ENCODE measurements around the gene CAMK4. TPM values are rescaled to one million over a fixed set of nuclear protein-coding genes. Genes with fewer than 3 reads are reported as not detected.

CAMK4 gene
- total RNA-seq, 1 experiment from 2014 or later: 23.3 TPM

DNA sequence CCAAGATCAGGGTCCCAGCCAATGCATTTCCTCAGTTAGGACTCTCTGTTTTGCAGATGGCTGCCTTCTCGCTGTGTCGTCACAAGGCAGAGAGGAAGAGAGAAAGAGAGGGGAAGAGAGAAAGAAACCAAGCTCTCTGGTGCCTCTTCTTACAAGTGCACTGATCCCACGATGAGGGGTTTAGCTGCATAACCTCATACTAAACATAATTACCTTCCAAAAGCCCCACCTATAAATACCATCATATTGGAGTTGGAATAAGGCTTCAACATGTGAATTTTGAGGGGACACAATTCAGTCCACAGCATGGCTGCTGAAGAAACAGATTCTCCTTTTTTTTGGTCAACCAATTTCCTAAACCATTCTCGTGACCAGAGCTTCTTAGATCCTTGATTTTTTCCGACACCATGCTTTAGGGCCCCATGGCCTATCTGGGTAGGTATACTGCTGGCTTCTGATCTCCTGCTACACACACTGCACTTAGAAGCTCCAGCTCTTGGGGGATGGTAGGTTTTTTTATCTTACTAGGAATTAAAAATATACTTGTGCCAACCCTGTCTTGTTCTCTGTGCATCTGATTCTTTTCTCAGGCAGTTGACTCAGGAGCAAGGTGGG, 5.1 kb downstream of the CAMK4 start:
- no peaks in the 10 kb centered on the region for H3K9me3 Mint-ChIP-seq (ENCODE audit: low read depth, unreplicated experiment)
- H3K27me3 Mint-ChIP-seq (ENCODE audit: unreplicated experiment): no peaks in the 10 kb centered on the region
- no peak overlapping the region for H3K4me3 Mint-ChIP-seq (ENCODE audit: low read depth, unreplicated experiment)
- intact Hi-C loops (cut with micrococcal nuclease; ENCODE audit: unreplicated experiment): no loop called here
- no TSS peak for BruUV-seq (replicated peaks)
- DNase-seq: no peak
- H3K4me1 Mint-ChIP-seq (ENCODE audit: low read depth, unreplicated experiment): peaks cover 26% of the 10 kb centered on the region
- H3K27ac Mint-ChIP-seq (ENCODE audit: unreplicated experiment): no peak overlapping the region
- TF ChIP-seq, protein P1, sequence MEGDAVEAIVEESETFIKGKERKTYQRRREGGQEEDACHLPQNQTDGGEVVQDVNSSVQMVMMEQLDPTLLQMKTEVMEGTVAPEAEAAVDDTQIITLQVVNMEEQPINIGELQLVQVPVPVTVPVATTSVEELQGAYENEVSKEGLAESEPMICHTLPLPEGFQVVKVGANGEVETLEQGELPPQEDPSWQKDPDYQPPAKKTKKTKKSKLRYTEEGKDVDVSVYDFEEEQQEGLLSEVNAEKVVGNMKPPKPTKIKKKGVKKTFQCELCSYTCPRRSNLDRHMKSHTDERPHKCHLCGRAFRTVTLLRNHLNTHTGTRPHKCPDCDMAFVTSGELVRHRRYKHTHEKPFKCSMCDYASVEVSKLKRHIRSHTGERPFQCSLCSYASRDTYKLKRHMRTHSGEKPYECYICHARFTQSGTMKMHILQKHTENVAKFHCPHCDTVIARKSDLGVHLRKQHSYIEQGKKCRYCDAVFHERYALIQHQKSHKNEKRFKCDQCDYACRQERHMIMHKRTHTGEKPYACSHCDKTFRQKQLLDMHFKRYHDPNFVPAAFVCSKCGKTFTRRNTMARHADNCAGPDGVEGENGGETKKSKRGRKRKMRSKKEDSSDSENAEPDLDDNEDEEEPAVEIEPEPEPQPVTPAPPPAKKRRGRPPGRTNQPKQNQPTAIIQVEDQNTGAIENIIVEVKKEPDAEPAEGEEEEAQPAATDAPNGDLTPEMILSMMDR (IDR thresholded peaks at IDR 0.05; ENCODE audit: unreplicated experiment): no peak
- CTCF ChIA-PET: no interaction called here
- H3K36me3 Mint-ChIP-seq (ENCODE audit: insufficient read depth, unreplicated experiment): peaks cover 9% of the 10 kb centered on the region

DNA sequence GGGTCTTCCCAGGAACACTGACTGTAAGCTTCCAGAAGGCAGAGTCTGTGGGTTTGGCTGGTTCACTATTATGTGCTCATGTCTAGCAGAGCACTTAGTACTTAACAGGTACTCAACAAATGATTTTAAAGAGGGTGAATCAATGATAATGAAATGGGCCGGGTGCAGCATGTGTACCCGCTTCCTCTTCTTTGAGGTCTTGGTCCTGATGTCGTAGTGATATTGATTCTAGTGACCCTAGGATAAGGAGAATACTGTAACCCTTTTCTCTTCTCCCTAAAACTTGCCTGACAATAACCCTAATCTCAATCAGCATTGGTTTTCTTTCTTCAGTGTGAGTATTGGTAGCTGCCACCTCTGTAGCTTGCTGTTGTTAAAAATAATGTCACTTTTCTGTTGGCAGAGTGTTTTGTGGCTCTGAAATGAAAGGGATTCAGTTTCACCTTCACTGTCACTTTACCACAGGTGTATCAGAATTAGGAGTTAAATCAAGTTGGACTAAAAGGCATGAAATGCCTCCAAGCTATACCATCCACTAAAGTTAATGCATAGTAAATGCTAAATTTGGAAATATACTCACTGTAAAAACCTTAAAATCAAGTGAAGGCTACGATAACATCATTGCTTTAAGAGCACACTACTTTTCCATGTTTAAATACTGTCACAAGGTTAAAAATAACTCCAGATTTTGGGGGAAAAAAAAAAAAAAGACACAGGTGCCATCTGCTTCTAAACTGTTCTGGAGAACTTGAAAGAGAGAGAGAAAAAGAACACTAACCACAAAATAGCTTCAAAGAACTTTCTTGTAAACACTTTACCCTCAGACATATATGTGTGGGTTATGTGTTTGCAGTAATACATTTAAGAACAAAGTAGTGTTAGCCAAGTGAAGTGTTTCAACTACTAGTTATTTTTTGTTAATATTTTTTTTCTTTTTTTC, 6.0 kb downstream of the CAMK4 start:
- intact Hi-C loops (cut with micrococcal nuclease; ENCODE audit: unreplicated experiment): no loop called here
- no peak overlapping the region for H3K27ac Mint-ChIP-seq (ENCODE audit: unreplicated experiment)
- H3K4me1 Mint-ChIP-seq (ENCODE audit: low read depth, unreplicated experiment): peaks cover 20% of the 10 kb centered on the region
- CTCF ChIA-PET: interaction anchor here (0.7 to 1.0 kb wide), 2 partner anchors 25 to 117 kb away, joined by 3 to 4 read pairs; no protein-coding TSS in a partner anchor
- no peak overlapping the region for H3K4me3 Mint-ChIP-seq (ENCODE audit: low read depth, unreplicated experiment)
- BruUV-seq (replicated peaks): no TSS peak
- H3K27me3 Mint-ChIP-seq (ENCODE audit: unreplicated experiment): no peaks in the 10 kb centered on the region
- DNase-seq: no peak
- H3K36me3 Mint-ChIP-seq (ENCODE audit: insufficient read depth, unreplicated experiment): peaks cover under 1% of the 10 kb centered on the region
- TF ChIP-seq, protein P1 (IDR thresholded peaks at IDR 0.05; ENCODE audit: unreplicated experiment): no peak
- H3K9me3 Mint-ChIP-seq (ENCODE audit: low read depth, unreplicated experiment): no peaks in the 10 kb centered on the region

DNA sequence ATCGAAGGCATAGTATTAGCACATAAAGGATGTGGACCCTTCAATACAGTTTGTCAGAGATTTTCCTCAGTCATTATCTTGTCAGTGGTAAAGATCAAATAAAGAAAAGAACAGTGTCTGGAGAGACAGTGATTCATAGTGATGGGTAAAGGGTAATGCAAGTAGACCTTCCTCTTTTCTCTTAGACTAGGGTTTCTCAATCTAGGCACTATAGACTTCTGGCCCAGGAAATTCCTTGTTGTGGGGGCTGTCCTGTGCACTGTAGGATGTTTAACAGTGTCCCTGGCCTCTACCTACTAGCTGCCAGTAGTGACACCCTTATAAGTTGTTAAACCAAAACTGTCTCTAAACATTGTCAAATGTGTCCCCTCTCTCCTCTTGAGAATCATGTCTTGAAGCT, 6.9 kb downstream of the CAMK4 start:
- TF ChIP-seq, protein P1 (IDR thresholded peaks at IDR 0.05; ENCODE audit: unreplicated experiment): no peak
- intact Hi-C loops (cut with micrococcal nuclease; ENCODE audit: unreplicated experiment): no loop called here
- Mint-ChIP-seq H3K4me3 (ENCODE audit: low read depth, unreplicated experiment) (no peak overlapping the region), H3K27me3 (ENCODE audit: unreplicated experiment) (no peaks in the 10 kb centered on the region), H3K27ac (ENCODE audit: unreplicated experiment) (no peak overlapping the region), H3K36me3 (ENCODE audit: insufficient read depth, unreplicated experiment) (no peaks in the 10 kb centered on the region), H3K4me1 (ENCODE audit: low read depth, unreplicated experiment) (peaks cover 11% of the 10 kb centered on the region), H3K9me3 (ENCODE audit: low read depth, unreplicated experiment) (no peaks in the 10 kb centered on the region)
- CTCF ChIA-PET: interaction anchor here (1.0 kb wide), 1 partner anchor 26 kb away, joined by 3 read pairs; no protein-coding TSS in a partner anchor
- BruUV-seq (replicated peaks): no TSS peak
- no peak for DNase-seq

DNA sequence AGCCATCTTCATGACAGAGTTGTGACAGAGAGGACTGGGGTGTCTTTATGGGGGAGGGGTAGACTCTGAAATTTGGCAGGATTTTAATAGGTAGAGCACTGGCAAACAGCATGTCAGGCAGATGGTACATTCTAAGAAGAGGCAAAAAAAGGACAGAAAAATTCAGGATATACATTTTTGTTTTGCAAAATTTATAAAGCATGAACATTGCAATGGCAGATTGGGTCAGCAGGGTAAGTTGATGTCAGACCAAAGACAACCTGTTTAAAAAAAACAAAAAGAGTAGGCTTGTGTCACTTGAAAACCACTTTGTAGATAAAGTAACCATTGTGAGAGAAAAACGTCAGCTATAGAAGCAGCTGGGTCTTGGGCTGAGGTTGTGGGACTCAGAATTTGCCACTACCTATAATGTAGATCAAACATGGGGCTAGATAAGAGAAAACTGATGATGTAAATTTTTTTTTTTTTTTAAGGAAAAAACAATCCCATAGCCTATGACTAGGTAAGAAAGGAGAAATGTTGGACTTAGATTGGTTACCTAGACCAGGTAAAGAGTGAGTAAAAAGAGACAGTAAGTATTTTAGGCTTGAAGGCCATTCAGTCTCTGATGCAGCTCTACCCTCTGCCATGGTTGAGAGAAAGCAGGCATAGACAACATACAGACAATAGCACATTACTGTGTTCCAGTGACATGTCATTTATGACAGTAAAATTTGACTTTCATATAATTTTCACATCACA, 8.3 kb downstream of the CAMK4 start:
- Mint-ChIP-seq H3K4me1 (ENCODE audit: low read depth, unreplicated experiment) (peaks cover 17% of the 10 kb centered on the region), H3K36me3 (ENCODE audit: insufficient read depth, unreplicated experiment) (no peaks in the 10 kb centered on the region), H3K27ac (ENCODE audit: unreplicated experiment) (no peak overlapping the region), H3K27me3 (ENCODE audit: unreplicated experiment) (no peaks in the 10 kb centered on the region), H3K9me3 (ENCODE audit: low read depth, unreplicated experiment) (no peaks in the 10 kb centered on the region), H3K4me3 (ENCODE audit: low read depth, unreplicated experiment) (no peak overlapping the region)
- BruUV-seq (replicated peaks): no TSS peak
- intact Hi-C loops (cut with micrococcal nuclease; ENCODE audit: unreplicated experiment): no loop called here
- CTCF ChIA-PET: no interaction called here
- TF ChIP-seq, protein P1 (IDR thresholded peaks at IDR 0.05; ENCODE audit: unreplicated experiment): no peak
- no peak for DNase-seq
